HG03575 (cell line): ENCODE measurements around the gene GLP1R.
"Not testable (repeated sequence)": the region's sequence is repeated elsewhere in the genome, so short reads cannot be mapped to it uniquely, and the experiment has no call there.

Experiments used
- ATAC-seq: cut with Tn5 transposase; IDR thresholded peaks from one replicate; pipeline ENCODE4 v1.9.1; 2021; ENCODE audit not compliant: unreplicated experiment, insufficient number of reproducible peaks, low FRiP score; ENCODE audit errors: extremely low read depth

GLP1R gene

GRCh38 chr6:39107034-39107433 is 58.5 kb downstream of the GLP1R start:
- no peak for ATAC-seq

DNA sequence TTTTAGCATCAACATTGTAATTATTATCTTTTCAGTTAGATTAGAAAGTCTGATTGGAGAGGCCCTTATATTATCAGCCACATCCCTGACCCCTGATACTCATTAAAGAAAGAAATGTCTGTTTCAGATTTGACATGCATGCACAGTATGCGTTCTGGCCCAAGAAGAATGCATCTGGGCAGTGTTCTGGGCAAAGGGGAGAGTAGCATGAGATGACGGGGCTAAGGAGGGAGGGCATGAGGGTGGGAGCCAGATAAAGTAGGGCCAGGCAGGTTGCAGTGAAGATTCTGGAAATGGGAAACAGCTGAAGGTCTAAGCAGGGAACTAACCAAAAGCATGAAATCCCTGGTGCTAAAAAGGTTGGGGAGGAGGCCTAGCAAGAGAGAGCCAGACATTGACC is 59.1 kb downstream of the GLP1R start:
- ATAC-seq = no peak

DNA sequence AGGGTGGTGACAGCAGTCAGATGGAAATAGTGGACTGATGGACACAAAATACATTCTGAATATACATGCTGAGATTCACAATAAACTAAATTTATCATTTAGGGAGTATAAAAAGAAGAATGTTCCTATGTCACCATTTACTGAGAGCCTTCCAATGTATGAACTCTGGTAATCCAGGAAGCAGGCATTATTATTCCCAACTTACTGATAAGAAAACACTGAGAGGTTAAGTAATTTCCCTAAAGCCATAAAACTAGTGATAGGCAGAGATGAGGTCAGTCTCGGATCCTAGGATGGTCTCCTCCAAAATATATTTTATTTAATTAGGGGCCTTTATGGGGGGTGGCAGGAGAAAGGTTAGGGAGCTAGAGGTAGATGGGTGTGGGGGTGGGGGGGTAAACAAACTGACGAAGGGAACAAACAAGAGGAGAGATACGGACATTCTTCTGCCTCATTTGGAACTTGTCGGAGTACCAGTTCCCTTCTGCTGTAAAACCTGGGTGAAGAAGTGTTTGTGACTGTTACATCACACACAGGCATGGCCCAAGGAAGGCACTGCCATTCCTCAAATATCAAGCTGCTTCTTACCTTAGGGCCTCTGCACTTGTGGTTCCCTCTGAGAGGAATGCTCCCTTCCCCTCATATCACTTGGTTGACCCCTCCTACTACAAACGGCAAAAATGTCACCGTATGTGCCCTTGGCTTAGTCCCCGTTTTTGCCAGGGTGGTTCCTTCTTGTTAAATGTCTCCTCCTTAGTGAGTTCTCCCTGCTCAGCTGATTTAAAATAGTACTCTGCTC is 59.7 kb downstream of the GLP1R start:
- no peak for ATAC-seq

DNA sequence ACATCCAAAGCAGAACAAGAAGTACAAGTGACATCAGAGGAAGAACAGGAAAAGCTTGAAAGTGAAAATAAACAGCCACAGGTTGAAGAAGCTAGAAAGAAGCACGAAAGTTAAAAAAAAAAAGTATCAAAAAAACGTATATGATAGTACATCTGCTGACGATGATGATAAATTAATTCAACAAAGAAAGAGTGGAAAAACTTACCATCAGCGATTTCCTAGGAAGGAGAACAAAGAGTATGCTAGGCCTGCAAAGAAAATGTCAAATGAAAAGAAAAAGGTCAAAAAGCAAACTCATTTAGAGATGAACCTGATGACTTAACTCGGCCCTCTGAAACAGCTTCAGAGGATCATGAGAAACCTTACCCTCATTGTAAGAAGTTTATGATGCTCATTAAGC is 62.7 kb downstream of the GLP1R start:
- no peak for ATAC-seq

- no peak for ATAC-seq
Measured at GRCh38 chr6:39113788-39114187, 65.2 kb downstream of the GLP1R start.

GRCh38 chr6:39114388-39114703 is 65.8 kb downstream of the GLP1R start:
- ATAC-seq = peak; percentile 22

GRCh38 chr6:39114704-39115599 is 66.4 kb downstream of the GLP1R start, which contains the start of gene SAYSD1:
SAYSD1 (minus strand) TSS chr6:39115186; CDS start chr6:39115089, 97 bp downstream.
- ATAC-seq = peak; percentile 72

DNA sequence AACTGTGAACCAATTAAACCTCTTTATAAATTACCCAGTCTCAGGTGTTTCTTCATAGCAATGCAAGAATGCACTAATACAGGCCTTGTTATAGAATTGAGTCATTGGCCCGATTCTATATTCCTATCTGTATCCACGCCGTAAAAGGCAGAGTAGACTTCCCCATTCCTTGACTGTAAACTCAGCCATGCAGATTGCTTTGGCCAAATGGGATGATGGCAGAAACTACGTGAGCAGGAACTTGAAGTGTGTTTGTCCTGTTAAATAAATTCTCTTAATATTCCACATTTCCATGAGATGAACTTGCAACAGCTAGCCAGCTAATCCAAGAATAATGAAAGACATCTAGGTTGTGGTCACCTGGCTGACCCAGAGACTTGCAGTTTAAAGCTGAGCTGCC is 70.3 kb downstream of the GLP1R start:
- no peak for ATAC-seq

GRCh38 chr6:39124114-39124513 is 75.5 kb downstream of the GLP1R start:
- ATAC-seq = no peak

DNA sequence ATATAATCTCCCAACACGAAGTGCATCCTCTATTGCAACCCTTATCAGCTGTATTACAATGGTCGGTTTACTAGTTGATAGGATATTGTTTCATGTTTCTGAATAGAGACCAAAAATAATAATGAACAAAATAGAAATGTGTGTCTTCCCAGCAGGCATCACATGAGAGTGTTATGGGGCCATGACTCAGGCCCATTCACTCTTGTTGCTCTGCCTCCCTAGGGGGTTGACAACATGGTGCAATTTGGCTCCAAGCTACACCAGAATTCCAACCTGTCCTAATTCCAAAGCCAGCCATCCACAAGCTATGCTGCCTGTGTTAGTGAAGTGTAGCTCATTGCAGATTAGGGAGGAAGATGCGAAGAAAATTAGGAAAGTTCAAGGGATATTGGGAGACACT is 79.5 kb downstream of the GLP1R start:
- no peak for ATAC-seq

- no peak for ATAC-seq
Measured at GRCh38 chr6:39128832-39129231, 80.3 kb downstream of the GLP1R start.

- ATAC-seq = no peak
Measured at GRCh38 chr6:39130691-39131090, 82.1 kb downstream of the GLP1R start.

- not testable (repeated sequence) for ATAC-seq
Measured at GRCh38 chr6:39134761-39135160, 86.2 kb downstream of the GLP1R start.

DNA sequence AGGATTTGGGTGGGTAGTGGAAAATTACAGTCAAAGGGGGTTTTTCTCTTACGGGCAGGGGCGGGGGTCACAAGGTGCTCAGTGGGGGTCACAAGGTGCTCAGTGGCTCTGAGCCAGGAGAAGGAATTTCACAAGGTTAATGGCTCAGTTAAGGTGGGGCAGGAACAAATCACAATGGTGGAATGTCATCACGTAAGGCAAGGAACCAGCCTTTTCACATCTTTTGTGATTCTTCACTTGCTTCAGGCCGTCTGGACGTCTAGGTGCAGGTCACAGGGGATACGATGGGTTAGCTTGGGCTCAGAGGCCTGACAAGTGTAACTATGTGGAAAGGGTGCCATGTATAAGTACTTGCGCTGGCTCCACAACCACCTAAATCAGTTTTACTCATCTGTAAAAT is 87.6 kb downstream of the GLP1R start:
- ATAC-seq = not testable (repeated sequence)

- no peak for ATAC-seq
Measured at GRCh38 chr6:39137245-39137644, 88.7 kb downstream of the GLP1R start.
